Measurements from ENCODE around the gene PLCL2. TPM values are rescaled to one million over a fixed set of nuclear protein-coding genes. Genes with fewer than 3 reads are reported as not detected.

The PLCL2 gene
- total RNA-seq, 1 experiment from 2014 or later: 3.0 TPM

- no peak for DNase-seq (ENCODE audit: low spot score)
Observed at GRCh38 chr3:17009826-17010225, 125.1 kb downstream of the PLCL2 start.

- no peak for DNase-seq (ENCODE audit: low spot score)
Observed at GRCh38 chr3:17011728-17012338, 127.1 kb downstream of the PLCL2 start.

GRCh38 chr3:17013050-17013449 is 128.3 kb downstream of the PLCL2 start:
- DNase-seq (ENCODE audit: low spot score): no peak

GRCh38 chr3:17013571-17013970 is 128.8 kb downstream of the PLCL2 start:
- no peak for DNase-seq (ENCODE audit: low spot score)

GRCh38 chr3:17014284-17014683 is 129.5 kb downstream of the PLCL2 start:
- DNase-seq (ENCODE audit: low spot score): no peak

GRCh38 chr3:17014709-17015108 is 130.0 kb downstream of the PLCL2 start:
- DNase-seq (ENCODE audit: low spot score): no peak

- DNase-seq (ENCODE audit: low spot score): no peak
Observed at GRCh38 chr3:17021614-17022013, 136.9 kb downstream of the PLCL2 start.

GRCh38 chr3:17023006-17023664 is 138.4 kb downstream of the PLCL2 start:
- no peak for DNase-seq (ENCODE audit: low spot score)

- no peak for DNase-seq (ENCODE audit: low spot score)
Observed at GRCh38 chr3:17025594-17026139, 140.9 kb downstream of the PLCL2 start.

GRCh38 chr3:17027318-17027717 is 142.6 kb downstream of the PLCL2 start:
- DNase-seq (ENCODE audit: low spot score): no peak

- no peak for DNase-seq (ENCODE audit: low spot score)
Observed at GRCh38 chr3:17028363-17028762, 143.6 kb downstream of the PLCL2 start.

GRCh38 chr3:17030438-17030837 is 145.7 kb downstream of the PLCL2 start:
- peak; percentile 40 for DNase-seq (ENCODE audit: low spot score)

GRCh38 chr3:17030956-17031652 is 146.3 kb downstream of the PLCL2 start:
- DNase-seq (ENCODE audit: low spot score): no peak

GRCh38 chr3:17032407-17033034 is 147.8 kb downstream of the PLCL2 start:
- DNase-seq (ENCODE audit: low spot score): peak; percentile 53

- no peak for DNase-seq (ENCODE audit: low spot score)
Observed at GRCh38 chr3:17033516-17034168, 148.9 kb downstream of the PLCL2 start.

GRCh38 chr3:17035033-17035432 is 150.3 kb downstream of the PLCL2 start:
- no peak for DNase-seq (ENCODE audit: low spot score)

GRCh38 chr3:17035966-17036365 is 151.2 kb downstream of the PLCL2 start:
- DNase-seq (ENCODE audit: low spot score): no peak

GRCh38 chr3:17038141-17038540 is 153.4 kb downstream of the PLCL2 start:
- DNase-seq (ENCODE audit: low spot score): no peak

GRCh38 chr3:17038900-17039553 is 154.3 kb downstream of the PLCL2 start:
- DNase-seq (ENCODE audit: low spot score): no peak

- DNase-seq (ENCODE audit: low spot score): peak; percentile 72
Observed at GRCh38 chr3:17039594-17039993, 154.8 kb downstream of the PLCL2 start.
